Measurements from ENCODE around the gene CLDN9. TPM values are rescaled to one million over a fixed set of nuclear protein-coding genes. Genes with fewer than 3 reads are reported as not detected.
"Not testable (repeated sequence)": the region's sequence is repeated elsewhere in the genome, so short reads cannot be mapped to it uniquely, and the experiment has no call there.

The CLDN9 gene
- total RNA-seq, 1 donor from 2014 or later: not detected

- Mint-ChIP-seq H3K27me3 (ENCODE audit: unreplicated experiment) (peaks cover 25% of the 10 kb centered on the region), H3K4me1 (ENCODE audit: unreplicated experiment) (peaks cover 14% of the 10 kb centered on the region), H3K36me3 (ENCODE audit: unreplicated experiment) (no peaks in the 10 kb centered on the region), H3K9me3 (ENCODE audit: unreplicated experiment) (no peaks in the 10 kb centered on the region), H3K4me3 (ENCODE audit: unreplicated experiment) (peak overlapping the region; percentile 62), H3K27ac (ENCODE audit: unreplicated experiment) (no peak overlapping the region)
- no peak for TF ChIP-seq CTCF (IDR thresholded peaks at IDR 0.05)
- no peak for DNase-seq (ENCODE audit: extremely low spot score, unreplicated experiment)
These were observed 34.6 kb downstream of the CLDN9 start for GRCh38 chr16:3047387-3047720.

- H3K27ac Mint-ChIP-seq (ENCODE audit: unreplicated experiment): no peak overlapping the region
- no peak for TF ChIP-seq CTCF (IDR thresholded peaks at IDR 0.05)
- peaks cover 21% of the 10 kb centered on the region for H3K27me3 Mint-ChIP-seq (ENCODE audit: unreplicated experiment)
- peaks cover 6% of the 10 kb centered on the region for H3K36me3 Mint-ChIP-seq (ENCODE audit: unreplicated experiment)
- no peak for DNase-seq (ENCODE audit: extremely low spot score, unreplicated experiment)
- no peaks in the 10 kb centered on the region for H3K9me3 Mint-ChIP-seq (ENCODE audit: unreplicated experiment)
- H3K4me1 Mint-ChIP-seq (ENCODE audit: unreplicated experiment): peaks cover 7% of the 10 kb centered on the region
- H3K4me3 Mint-ChIP-seq (ENCODE audit: unreplicated experiment): no peak overlapping the region
These were observed 37.3 kb downstream of the CLDN9 start for GRCh38 chr16:3049921-3050481.

GRCh38 chr16:3050487-3050886, 37.8 kb downstream of the CLDN9 start:
- Mint-ChIP-seq H3K27me3 (ENCODE audit: unreplicated experiment) (peaks cover 18% of the 10 kb centered on the region), H3K4me3 (ENCODE audit: unreplicated experiment) (no peak overlapping the region)

DNA sequence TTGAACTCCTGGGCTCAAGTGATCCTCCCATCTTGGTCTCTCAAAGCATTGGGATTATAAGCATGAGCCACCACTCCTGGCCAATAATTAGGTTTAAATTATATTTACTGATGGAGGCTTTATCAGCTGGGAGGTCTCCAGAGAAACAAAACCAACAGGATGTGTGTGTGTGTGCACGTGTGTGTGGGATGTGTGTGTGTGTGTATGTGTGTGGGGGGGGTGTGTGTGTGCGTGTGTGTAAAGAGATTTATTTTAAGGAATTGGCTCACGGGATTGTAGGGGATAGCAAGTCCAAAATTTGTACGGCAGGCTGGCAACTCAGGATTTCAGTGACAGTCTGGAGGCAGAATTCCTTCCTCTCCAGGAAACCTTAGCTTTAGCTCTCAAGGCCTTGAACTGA, 38.3 kb downstream of the CLDN9 start:
- Mint-ChIP-seq H3K27me3 (ENCODE audit: unreplicated experiment) (peaks cover 18% of the 10 kb centered on the region), H3K4me3 (ENCODE audit: unreplicated experiment) (no peak overlapping the region), H3K9me3 (ENCODE audit: unreplicated experiment) (no peaks in the 10 kb centered on the region), H3K36me3 (ENCODE audit: unreplicated experiment) (peaks cover 6% of the 10 kb centered on the region), H3K27ac (ENCODE audit: unreplicated experiment) (no peak overlapping the region), H3K4me1 (ENCODE audit: unreplicated experiment) (peaks cover 2% of the 10 kb centered on the region)
- DNase-seq (ENCODE audit: extremely low spot score, unreplicated experiment): no peak
- TF ChIP-seq CTCF (IDR thresholded peaks at IDR 0.05): no peak

More at GRCh38 chr16:3050487-3050886, 37.8 kb downstream of the CLDN9 start:
- Mint-ChIP-seq H3K4me1 (ENCODE audit: unreplicated experiment) (peaks cover 3% of the 10 kb centered on the region), H3K36me3 (ENCODE audit: unreplicated experiment) (peaks cover 6% of the 10 kb centered on the region), H3K27ac (ENCODE audit: unreplicated experiment) (no peak overlapping the region), H3K9me3 (ENCODE audit: unreplicated experiment) (no peaks in the 10 kb centered on the region)
- no peak for TF ChIP-seq CTCF (IDR thresholded peaks at IDR 0.05)
- DNase-seq (ENCODE audit: extremely low spot score, unreplicated experiment): no peak

DNA sequence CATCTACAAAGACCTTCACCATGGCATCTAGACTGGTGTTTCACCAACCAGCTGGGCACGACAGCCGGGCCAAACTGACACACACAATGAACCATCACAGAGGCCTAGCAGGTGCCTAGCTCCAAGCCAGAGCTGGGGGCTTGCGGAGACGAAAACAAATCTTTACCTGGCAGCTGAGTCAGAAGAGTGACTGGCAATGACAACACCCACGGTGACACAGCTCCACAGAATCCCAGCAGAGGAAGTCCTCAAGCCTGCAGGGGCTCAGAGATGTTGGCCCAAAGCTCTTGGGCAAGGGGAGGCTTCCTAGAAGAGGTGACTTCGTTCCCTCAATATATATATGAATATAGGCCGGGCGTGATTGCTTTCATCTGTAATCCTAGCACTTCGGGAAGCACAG, 38.8 kb downstream of the CLDN9 start:
- Mint-ChIP-seq H3K4me3 (ENCODE audit: unreplicated experiment) (no peak overlapping the region), H3K36me3 (ENCODE audit: unreplicated experiment) (peaks cover 6% of the 10 kb centered on the region), H3K27ac (ENCODE audit: unreplicated experiment) (no peak overlapping the region), H3K9me3 (ENCODE audit: unreplicated experiment) (no peaks in the 10 kb centered on the region), H3K4me1 (ENCODE audit: unreplicated experiment) (peaks cover 2% of the 10 kb centered on the region), H3K27me3 (ENCODE audit: unreplicated experiment) (peaks cover 18% of the 10 kb centered on the region)
- TF ChIP-seq CTCF (IDR thresholded peaks at IDR 0.05): no peak
- DNase-seq (ENCODE audit: extremely low spot score, unreplicated experiment): no peak

GRCh38 chr16:3052571-3053329, 40.0 kb downstream of the CLDN9 start:
- DNase-seq (ENCODE audit: extremely low spot score, unreplicated experiment); H3K36me3 Mint-ChIP-seq (ENCODE audit: unreplicated experiment); H3K9me3 Mint-ChIP-seq (ENCODE audit: unreplicated experiment); H3K27ac Mint-ChIP-seq (ENCODE audit: unreplicated experiment); H3K4me3 Mint-ChIP-seq (ENCODE audit: unreplicated experiment); H3K4me1 Mint-ChIP-seq (ENCODE audit: unreplicated experiment): not testable (repeated sequence)
- peaks cover 15% of the 10 kb centered on the region for H3K27me3 Mint-ChIP-seq (ENCODE audit: unreplicated experiment)

- not testable (repeated sequence) for H3K27ac Mint-ChIP-seq (ENCODE audit: unreplicated experiment); DNase-seq (ENCODE audit: extremely low spot score, unreplicated experiment); H3K4me1 Mint-ChIP-seq (ENCODE audit: unreplicated experiment); H3K36me3 Mint-ChIP-seq (ENCODE audit: unreplicated experiment); H3K27me3 Mint-ChIP-seq (ENCODE audit: unreplicated experiment); H3K9me3 Mint-ChIP-seq (ENCODE audit: unreplicated experiment); H3K4me3 Mint-ChIP-seq (ENCODE audit: unreplicated experiment)
These were observed 40.6 kb downstream of the CLDN9 start for GRCh38 chr16:3053330-3053710.
